Measurements from ENCODE around the gene HPSE2. TPM values are rescaled to one million over a fixed set of nuclear protein-coding genes. Genes with fewer than 3 reads are reported as not detected.
A peak's percentile ranks its signal among the peaks of the same experiment; 100 is the strongest.

The HPSE2 gene
- total RNA-seq, 2 donors from 2014 or later = 0.34 TPM; not detected in 1

GRCh38 chr10:98646998-98647917 is 588.4 kb downstream of the HPSE2 start:
- DNase-seq (no peak), ATAC-seq (no peak)
- H3K27me3 Mint-ChIP-seq = peaks cover 33% of the 10 kb centered on the region
- H3K36me3 Mint-ChIP-seq (ENCODE audit: low read depth) = no peaks in the 10 kb centered on the region
- H3K27ac Mint-ChIP-seq = no peak overlapping the region
- no peaks in the 10 kb centered on the region for H3K9me3 ChIP-seq (ENCODE audit: control insufficient read depth, low read length, poor library complexity, severe bottlenecking)
- H3K4me3 Mint-ChIP-seq = no peak overlapping the region
- H3K4me1 Mint-ChIP-seq = peaks cover 2% of the 10 kb centered on the region

GRCh38 chr10:98644466-98644865 is 591.2 kb downstream of the HPSE2 start:
- H3K36me3 Mint-ChIP-seq (ENCODE audit: low read depth) = no peaks in the 10 kb centered on the region
- peaks cover 2% of the 10 kb centered on the region for H3K4me1 Mint-ChIP-seq
- no peaks in the 10 kb centered on the region for H3K9me3 ChIP-seq (ENCODE audit: control insufficient read depth, low read length, poor library complexity, severe bottlenecking)
- DNase-seq = no peak
- no peak overlapping the region for H3K27ac Mint-ChIP-seq
- peaks cover 38% of the 10 kb centered on the region for H3K27me3 Mint-ChIP-seq
- no peak overlapping the region for H3K4me3 Mint-ChIP-seq
- ATAC-seq = no peak

GRCh38 chr10:98642281-98642680 is 593.4 kb downstream of the HPSE2 start:
- no peak for ATAC-seq
- no peaks in the 10 kb centered on the region for H3K4me1 Mint-ChIP-seq
- no peak overlapping the region for H3K4me3 Mint-ChIP-seq
- no peaks in the 10 kb centered on the region for H3K36me3 Mint-ChIP-seq (ENCODE audit: low read depth)
- no peak for DNase-seq
- H3K27ac Mint-ChIP-seq = no peak overlapping the region
- peaks cover 27% of the 10 kb centered on the region for H3K27me3 Mint-ChIP-seq
- no peaks in the 10 kb centered on the region for H3K9me3 ChIP-seq (ENCODE audit: control insufficient read depth, low read length, poor library complexity, severe bottlenecking)

GRCh38 chr10:98638920-98639319 is 596.7 kb downstream of the HPSE2 start:
- DNase-seq (no peak), ATAC-seq (no peak)
- Mint-ChIP-seq H3K27ac (no peak overlapping the region), H3K4me1 (no peaks in the 10 kb centered on the region), H3K27me3 (peaks cover 22% of the 10 kb centered on the region), H3K36me3 (ENCODE audit: low read depth) (no peaks in the 10 kb centered on the region), H3K4me3 (no peak overlapping the region)
- no peaks in the 10 kb centered on the region for H3K9me3 ChIP-seq (ENCODE audit: control insufficient read depth, low read length, poor library complexity, severe bottlenecking)

GRCh38 chr10:98636921-98637329 is 598.7 kb downstream of the HPSE2 start:
- H3K4me3 Mint-ChIP-seq = no peak overlapping the region
- H3K27me3 Mint-ChIP-seq = peaks cover 27% of the 10 kb centered on the region
- no peak overlapping the region for H3K27ac Mint-ChIP-seq
- no peaks in the 10 kb centered on the region for H3K4me1 Mint-ChIP-seq
- DNase-seq (no peak), ATAC-seq (no peak)
- H3K36me3 Mint-ChIP-seq (ENCODE audit: low read depth) = no peaks in the 10 kb centered on the region
- H3K9me3 ChIP-seq (ENCODE audit: control insufficient read depth, low read length, poor library complexity, severe bottlenecking) = no peaks in the 10 kb centered on the region

GRCh38 chr10:98632456-98633150 is 603.0 kb downstream of the HPSE2 start:
- Mint-ChIP-seq H3K4me3 (no peak overlapping the region), H3K27ac (no peak overlapping the region), H3K36me3 (ENCODE audit: low read depth) (no peaks in the 10 kb centered on the region), H3K4me1 (no peaks in the 10 kb centered on the region), H3K27me3 (peaks cover 30% of the 10 kb centered on the region)
- DNase-seq (no peak), ATAC-seq (no peak)
- H3K9me3 ChIP-seq (ENCODE audit: control insufficient read depth, low read length, poor library complexity, severe bottlenecking) = no peaks in the 10 kb centered on the region

- DNase-seq (no peak), ATAC-seq (no peak)
- no peaks in the 10 kb centered on the region for H3K9me3 ChIP-seq (ENCODE audit: control insufficient read depth, low read length, poor library complexity, severe bottlenecking)
- Mint-ChIP-seq H3K4me3 (no peak overlapping the region), H3K4me1 (peaks cover 2% of the 10 kb centered on the region), H3K36me3 (ENCODE audit: low read depth) (peaks cover under 1% of the 10 kb centered on the region), H3K27ac (no peak overlapping the region), H3K27me3 (peaks cover 14% of the 10 kb centered on the region)
Measured at GRCh38 chr10:98628206-98628605, 607.4 kb downstream of the HPSE2 start.

- no peak for ATAC-seq
- H3K27ac Mint-ChIP-seq = no peak overlapping the region
- H3K9me3 ChIP-seq (ENCODE audit: control insufficient read depth, low read length, poor library complexity, severe bottlenecking) = no peaks in the 10 kb centered on the region
- H3K27me3 Mint-ChIP-seq = peaks cover 19% of the 10 kb centered on the region
- peaks cover 2% of the 10 kb centered on the region for H3K36me3 Mint-ChIP-seq (ENCODE audit: low read depth)
- no peak for DNase-seq
- no peak overlapping the region for H3K4me3 Mint-ChIP-seq
- peaks cover 2% of the 10 kb centered on the region for H3K4me1 Mint-ChIP-seq
Measured at GRCh38 chr10:98627711-98628110, 607.9 kb downstream of the HPSE2 start.

GRCh38 chr10:98624963-98625362 is 610.7 kb downstream of the HPSE2 start:
- ATAC-seq (no peak), DNase-seq (no peak)
- H3K9me3 ChIP-seq (ENCODE audit: control insufficient read depth, low read length, poor library complexity, severe bottlenecking) = no peaks in the 10 kb centered on the region
- Mint-ChIP-seq H3K4me1 (peaks cover 2% of the 10 kb centered on the region), H3K27me3 (peaks cover 21% of the 10 kb centered on the region), H3K4me3 (no peak overlapping the region), H3K36me3 (ENCODE audit: low read depth) (peaks cover 2% of the 10 kb centered on the region), H3K27ac (no peak overlapping the region)

GRCh38 chr10:98623176-98623575 is 612.5 kb downstream of the HPSE2 start:
- H3K27ac Mint-ChIP-seq = no peak overlapping the region
- no peak for ATAC-seq
- H3K27me3 Mint-ChIP-seq = peaks cover 21% of the 10 kb centered on the region

GRCh38 chr10:98621630-98622029 is 614.0 kb downstream of the HPSE2 start:
- H3K27ac Mint-ChIP-seq = no peak overlapping the region
- H3K4me1 Mint-ChIP-seq = peaks cover 6% of the 10 kb centered on the region
- ATAC-seq (no peak), DNase-seq (no peak)
- no peaks in the 10 kb centered on the region for H3K9me3 ChIP-seq (ENCODE audit: control insufficient read depth, low read length, poor library complexity, severe bottlenecking)
- H3K4me3 Mint-ChIP-seq = no peak overlapping the region
- peaks cover 21% of the 10 kb centered on the region for H3K27me3 Mint-ChIP-seq
- H3K36me3 Mint-ChIP-seq (ENCODE audit: low read depth) = peaks cover 2% of the 10 kb centered on the region

More at GRCh38 chr10:98623176-98623575, 612.5 kb downstream of the HPSE2 start:
- no peak for DNase-seq
- H3K4me1 Mint-ChIP-seq = peaks cover 6% of the 10 kb centered on the region
- H3K4me3 Mint-ChIP-seq = peak overlapping the region; percentile 22
- H3K9me3 ChIP-seq (ENCODE audit: control insufficient read depth, low read length, poor library complexity, severe bottlenecking) = no peaks in the 10 kb centered on the region
- peaks cover 2% of the 10 kb centered on the region for H3K36me3 Mint-ChIP-seq (ENCODE audit: low read depth)

- Mint-ChIP-seq H3K27me3 (peaks cover 26% of the 10 kb centered on the region), H3K4me3 (no peak overlapping the region), H3K36me3 (ENCODE audit: low read depth) (peaks cover 2% of the 10 kb centered on the region), H3K4me1 (peaks cover 6% of the 10 kb centered on the region), H3K27ac (no peak overlapping the region)
- ATAC-seq (no peak), DNase-seq (no peak)
- no peaks in the 10 kb centered on the region for H3K9me3 ChIP-seq (ENCODE audit: control insufficient read depth, low read length, poor library complexity, severe bottlenecking)
Measured at GRCh38 chr10:98620503-98620902, 615.1 kb downstream of the HPSE2 start.

GRCh38 chr10:98619446-98619845 is 616.2 kb downstream of the HPSE2 start:
- DNase-seq = no peak
- peaks cover 2% of the 10 kb centered on the region for H3K36me3 Mint-ChIP-seq (ENCODE audit: low read depth)
- ATAC-seq = no peak
- no peaks in the 10 kb centered on the region for H3K9me3 ChIP-seq (ENCODE audit: control insufficient read depth, low read length, poor library complexity, severe bottlenecking)
- H3K27me3 Mint-ChIP-seq = peaks cover 26% of the 10 kb centered on the region
- no peak overlapping the region for H3K27ac Mint-ChIP-seq
- H3K4me1 Mint-ChIP-seq = peaks cover 4% of the 10 kb centered on the region
- no peak overlapping the region for H3K4me3 Mint-ChIP-seq
